Cardiac muscle cell (in vitro differentiated cells and primary cell): ENCODE results near the gene ERRFI1. TPM values are rescaled to one million over a fixed set of nuclear protein-coding genes. Genes with fewer than 3 reads are reported as not detected.

Experiments
- DNase-seq, 2 donors: peaks; one replicate each; pipeline versions ENCODE4 v3.0.0 to v3.0.0-alpha.2; 2010 to 2017; ENCODE audit warnings: low read depth in 1 of 2, low spot score in 1 of 2
- H3K27ac ChIP-seq: fragments of 200-600 bp; sonication (generic); 2 replicates; pipeline ENCODE4 v1.5.1; 2016
- H3K27me3 ChIP-seq: fragments of 200-600 bp; sonication (generic); 2 replicates; pipeline ENCODE4 v1.6.0; 2016; ENCODE audit warnings: control low read depth
- H3K36me3 ChIP-seq: fragments of 200-600 bp; sonication (generic); 2 replicates; pipeline ENCODE4 v1.5.1; 2016; ENCODE audit warnings: control low read depth
- H3K4me1 ChIP-seq: fragments of 200-600 bp; sonication (generic); 2 replicates; pipeline ENCODE4 v1.8.1; 2017; ENCODE audit warnings: low read depth, mild to moderate bottlenecking, mixed run types
- H3K4me3 ChIP-seq: fragments of 200-600 bp; sonication (generic); 2 replicates; pipeline ENCODE4 v1.5.1; 2016; ENCODE audit warnings: mild to moderate bottlenecking
- H3K9me3 ChIP-seq: fragments of 200-600 bp; sonication (generic); 2 replicates; pipeline ENCODE4 v1.5.1; 2017; ENCODE audit warnings: low read depth, mild to moderate bottlenecking, control low read depth
- CTCF ChIP-seq: IDR thresholded peaks from 2 replicates; pipeline ENCODE4 v1.5.1; 2012; ENCODE audit warnings: low read depth, mild to moderate bottlenecking, low read length
- polyA plus RNA-seq: library from polyadenylated mRNA; unstranded; fragments of >200 nt; fragmentation: Nextera tagmentation; extraction: Ambion mirVana; gene quantifications from 2 replicates; pipeline ENCODE4 v1.2.1, GENCODE V29; 2016
- total RNA-seq: library from RNA; depleted of rRNA; stranded (reverse); fragments of >200 nt; gene quantifications from 2 replicates; pipeline ENCODE4 v1.2.3, GENCODE V29; 2016

ERRFI1 gene
- total and polyA plus RNA-seq, 2 experiments from 2014 or later, result 8.3 to 9.7 TPM

GRCh38 chr1:8047686-8048445, 21.8 kb upstream of the ERRFI1 start:
- TF ChIP-seq CTCF, result no peak
- Histone ChIP-seq H3K27me3 (no peaks in the 10 kb centered on the region), H3K9me3 (no peaks in the 10 kb centered on the region), H3K4me3 (no peak overlapping the region), H3K36me3 (no peaks in the 10 kb centered on the region), H3K4me1 (no peaks in the 10 kb centered on the region), H3K27ac (no peak overlapping the region)
- DNase-seq, result peak in 1 of 2 donors; percentile 92

GRCh38 chr1:8047112-8047511, 21.0 kb upstream of the ERRFI1 start:
- no peak overlapping the region for H3K27ac ChIP-seq
- no peaks in the 10 kb centered on the region for H3K27me3 ChIP-seq
- peak in 1 of 2 donors; percentile 68 for DNase-seq
- H3K4me3 ChIP-seq, result no peak overlapping the region
- TF ChIP-seq CTCF, result no peak
- H3K9me3 ChIP-seq, result no peaks in the 10 kb centered on the region
- H3K36me3 ChIP-seq, result no peaks in the 10 kb centered on the region
- H3K4me1 ChIP-seq, result no peaks in the 10 kb centered on the region

GRCh38 chr1:8046391-8046790, 20.3 kb upstream of the ERRFI1 start:
- Histone ChIP-seq H3K4me3 (no peak overlapping the region), H3K27me3 (no peaks in the 10 kb centered on the region), H3K27ac (no peak overlapping the region), H3K36me3 (no peaks in the 10 kb centered on the region), H3K4me1 (no peaks in the 10 kb centered on the region), H3K9me3 (no peaks in the 10 kb centered on the region)
- no peak for DNase-seq
- TF ChIP-seq CTCF, result no peak

- no peaks in the 10 kb centered on the region for H3K4me1 ChIP-seq
- DNase-seq, result no peak
Observed at GRCh38 chr1:8043621-8044020, 17.5 kb upstream of the ERRFI1 start.

GRCh38 chr1:8042134-8042533, 16.0 kb upstream of the ERRFI1 start:
- no peak overlapping the region for H3K27ac ChIP-seq
- TF ChIP-seq CTCF, result no peak
- no peaks in the 10 kb centered on the region for H3K9me3 ChIP-seq
- DNase-seq, result no peak
- H3K4me3 ChIP-seq, result no peak overlapping the region
- H3K4me1 ChIP-seq, result no peaks in the 10 kb centered on the region
- H3K36me3 ChIP-seq, result no peaks in the 10 kb centered on the region
- H3K27me3 ChIP-seq, result no peaks in the 10 kb centered on the region

More at GRCh38 chr1:8043621-8044020, 17.5 kb upstream of the ERRFI1 start:
- no peak overlapping the region for H3K27ac ChIP-seq
- H3K36me3 ChIP-seq, result no peaks in the 10 kb centered on the region
- no peak for TF ChIP-seq CTCF
- no peak overlapping the region for H3K4me3 ChIP-seq
- H3K27me3 ChIP-seq, result no peaks in the 10 kb centered on the region
- H3K9me3 ChIP-seq, result no peaks in the 10 kb centered on the region
